HCT116 (cell line): ENCODE measurements around the gene USP12. TPM values are rescaled to one million over a fixed set of nuclear protein-coding genes. Genes with fewer than 3 reads are reported as not detected.
A peak's percentile ranks its signal among the peaks of the same experiment; 100 is the strongest.

ENCODE experiments used
- ATAC-seq: fragments of 200-7000 bp; cut with Tn5 transposase; 2 replicates; pipeline ENCODE4 v1.9.1; 2020; ENCODE audit warnings: mild to moderate bottlenecking, moderate library complexity
- BruUV-seq: library from RNA; stranded (reverse); fragments of 400-500 nt; replicated peaks from 2 replicates; lab custom pipeline; 2021; lab: Mats Ljungman, UMichigan
- CTCF ChIA-PET: fragments of 300-600 bp; sonication (Branson Sonifier 250); formaldehyde crosslinking; loops from one replicate; lab custom pipeline; 2021; ENCODE audit warnings: antibody characterized with exemption; lab: Charles Lee
- POLR2A ChIA-PET: fragments of 300-600, 350-600 bp; sonication (Branson Sonifier 250); formaldehyde crosslinking; loops from one replicate; lab custom pipeline; 2021; ENCODE audit warnings: antibody characterized with exemption; lab: Charles Lee
- RAD21 ChIA-PET, 2 experiments: fragments of 300-600 bp; sonication (Branson Sonifier 250); formaldehyde crosslinking; loops; one replicate each; lab custom pipeline; 2023; ENCODE audit warnings: low total read pairs in 2 of 2; ENCODE audit not compliant: uncharacterized antibody in 2 of 2, unreplicated experiment in 2 of 2, low non-redundant PET in 1 of 2; lab: Charles Lee
- DNase-seq: peaks from one replicate; pipeline ENCODE4 v3.0.0-alpha.2; 2010; ENCODE audit warnings: low read depth, low spot score
- H2AFZ ChIP-seq: fragments of 200-600 bp; shearing (Covaris generic), sonication (generic); 2 replicates; pipeline ENCODE4 v1.6.1; 2017; ENCODE audit warnings: low read depth, mixed run types, mixed read lengths, antibody characterized with exemption, low read length; ENCODE audit not compliant: poor library complexity, severe bottlenecking
- H3K27ac ChIP-seq: 2 replicates; pipeline ENCODE4 v1.5.1; 2012; ENCODE audit warnings: low read depth, low read length
- H3K27me3 ChIP-seq: fragments of 200-600 bp; sonication (generic); 2 replicates; pipeline ENCODE4 v1.6.1; 2016; ENCODE audit warnings: mixed run types, low read length, mixed read lengths; ENCODE audit not compliant: insufficient read depth
- H3K36me3 ChIP-seq, 2 experiments: fragments of 200-500 bp in 1 of 2; fragments of 200-600 bp in 1 of 2; sonication (Bioruptor generic) in 1 of 2; sonication (generic) in 1 of 2; 2 replicates each; pipeline versions ENCODE4 v1.5.1 to v1.6.1; 2014 to 2016; ENCODE audit warnings: low read length in 2 of 2, inconsistent platforms in 1 of 2, mixed read lengths in 1 of 2, mixed run types in 1 of 2; ENCODE audit not compliant: insufficient read depth in 2 of 2, control insufficient read depth in 1 of 2
- H3K4me1 ChIP-seq, 2 experiments: fragments of 200-600 bp in 1 of 2; sonication (generic) in 1 of 2; 2 replicates each; pipeline versions ENCODE4 v1.5.1 to v1.6.1; 2012 to 2017; ENCODE audit warnings: low read length in 2 of 2, inconsistent platforms in 1 of 2, mild to moderate bottlenecking in 1 of 2, mixed read lengths in 1 of 2, mixed run types in 1 of 2, moderate library complexity in 1 of 2; ENCODE audit not compliant: insufficient read depth in 2 of 2, control insufficient read depth in 1 of 2
- H3K4me2 ChIP-seq: fragments of 200-600 bp; sonication (generic); 2 replicates; pipeline ENCODE4 v1.6.1; 2017; ENCODE audit warnings: mixed run types, low read length, mixed read lengths
- H3K4me3 ChIP-seq, 2 experiments: fragments of 200-600 bp in 1 of 2; sonication (generic) in 1 of 2; replicated peaks in 1 of 2; 2 replicates each; pipeline ENCODE4 v1.5.1; 2011 to 2016; ENCODE audit warnings: low read length in 2 of 2, control low read depth in 1 of 2, low read depth in 1 of 2, mild to moderate bottlenecking in 1 of 2, mixed read lengths in 1 of 2, mixed run types in 1 of 2
- H3K79me2 ChIP-seq: fragments of 200-600 bp; sonication (generic); 2 replicates; pipeline ENCODE4 v1.6.1; 2017; ENCODE audit warnings: mild to moderate bottlenecking, mixed run types, low read length, moderate library complexity, mixed read lengths; ENCODE audit not compliant: insufficient read depth
- H3K9ac ChIP-seq: fragments of 200-600 bp; sonication (generic); 2 replicates; pipeline ENCODE4 v1.6.1; 2016; ENCODE audit warnings: low read length, mixed read lengths
- H3K9me2 ChIP-seq: fragments of 200-600 bp; sonication (generic), shearing (Covaris generic); 2 replicates; pipeline ENCODE4 v1.6.1; 2017; ENCODE audit warnings: mixed run types, mild to moderate bottlenecking, moderate library complexity; ENCODE audit not compliant: insufficient read depth
- H3K9me3 ChIP-seq, 2 experiments: fragments of 200-500 bp in 1 of 2; fragments of 200-600 bp in 1 of 2; sonication (Bioruptor generic) in 1 of 2; sonication (generic) in 1 of 2; 2 replicates each; pipeline ENCODE4 v1.6.1; 2014 to 2017; ENCODE audit warnings: low read length in 2 of 2, mixed read lengths in 2 of 2, inconsistent platforms in 1 of 2, low read depth in 1 of 2, mild to moderate bottlenecking in 1 of 2, mixed run types in 1 of 2, moderate library complexity in 1 of 2; ENCODE audit not compliant: control insufficient read depth in 1 of 2, insufficient read depth in 1 of 2
- H4K20me1 ChIP-seq: fragments of 200-600 bp; sonication (generic), shearing (Covaris generic); 2 replicates; pipeline ENCODE4 v1.6.1; 2017; ENCODE audit warnings: mixed run types, mild to moderate bottlenecking, moderate library complexity; ENCODE audit not compliant: insufficient read depth
- CBX3 ChIP-seq: IDR thresholded peaks from 2 replicates; pipeline ENCODE4 v1.6.1; 2012; ENCODE audit warnings: low read depth
- EGR1 ChIP-seq: IDR thresholded peaks from 2 replicates; pipeline ENCODE4 v1.6.1; 2012; ENCODE audit warnings: low read depth
- ELF1 ChIP-seq: IDR thresholded peaks from 2 replicates; pipeline ENCODE4 v1.6.1; 2012; ENCODE audit warnings: low read depth, borderline replicate concordance
- JUND ChIP-seq: IDR thresholded peaks from 2 replicates; pipeline ENCODE4 v1.6.1; 2012
- MAX ChIP-seq: IDR thresholded peaks from 2 replicates; pipeline ENCODE4 v1.6.1; 2012
- RAD21 ChIP-seq: IDR thresholded peaks from 2 replicates; pipeline ENCODE4 v1.6.1; 2012; ENCODE audit warnings: low read depth, mild to moderate bottlenecking
- REST ChIP-seq: IDR thresholded peaks from 2 replicates; pipeline ENCODE4 v1.6.1; 2012; ENCODE audit warnings: low read depth
- ZBTB33 ChIP-seq: IDR thresholded peaks from 2 replicates; pipeline ENCODE4 v1.6.1; 2011; ENCODE audit warnings: mild to moderate bottlenecking, low read length, moderate library complexity; ENCODE audit not compliant: insufficient replicate concordance; ENCODE audit errors: extremely low read depth
- ZNF274 ChIP-seq: fragments of 200-500 bp; sonication (Bioruptor generic); IDR thresholded peaks from 2 replicates; pipeline ENCODE4 v1.6.1; 2014; ENCODE audit warnings: mild to moderate bottlenecking, low read depth, low read length, inconsistent platforms
- intact Hi-C: fragments of 100-400 bp; cut with micrococcal nuclease; formaldehyde crosslinking; loops from 2 replicates; pipeline ENCODE4 v1.10.0; 2022
- total RNA-seq: library from RNA; stranded (reverse); gene quantifications from one replicate; pipeline ENCODE4 v1.2.1, GENCODE V29; 2021; ENCODE audit not compliant: unreplicated experiment
- TF ChIP-seq, protein P1 (sequence below): IDR thresholded peaks from 2 replicates; pipeline ENCODE4 v1.6.1; 2012

The USP12 gene
- total RNA-seq, 1 experiment from 2014 or later, result 28.3 TPM

DNA sequence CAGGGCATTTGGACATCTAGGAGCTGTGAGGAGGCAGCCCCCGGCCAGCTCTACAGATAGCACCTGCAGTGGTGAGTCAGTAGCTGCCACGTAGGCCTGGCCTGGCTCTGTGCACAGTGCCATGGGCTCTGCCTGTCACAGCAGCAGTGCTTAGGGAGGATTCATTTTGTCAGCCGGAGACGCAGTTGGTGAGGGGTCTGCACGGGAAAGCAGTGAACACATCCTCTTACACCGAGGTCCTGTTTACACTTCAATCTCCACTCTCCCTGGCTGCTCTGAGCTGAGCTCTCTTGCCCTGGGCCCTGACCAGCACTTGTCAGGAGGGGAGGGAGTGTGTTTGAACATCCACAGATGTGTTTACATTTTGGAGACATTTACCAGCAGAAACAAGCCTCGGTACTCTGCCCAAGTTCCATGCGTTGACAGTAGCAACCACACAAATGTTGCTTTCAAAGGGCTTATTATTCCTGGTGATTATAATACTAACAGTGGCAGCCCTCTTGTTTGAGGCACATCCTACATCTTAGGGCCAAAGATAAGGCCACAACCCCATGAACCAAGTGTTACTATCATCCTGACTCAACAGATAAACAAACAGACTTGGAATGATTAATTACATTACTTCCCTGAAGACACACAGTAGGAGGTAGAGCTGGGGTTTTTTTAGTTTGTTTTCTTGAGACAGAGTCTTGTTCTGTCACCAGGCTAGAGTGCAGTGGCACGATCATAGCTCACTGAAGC lies 148.9 kb downstream of the USP12 start:
- TF ChIP-seq EGR1 (no peak), MAX (no peak), ZBTB33 (no peak), ZNF274 (no peak), CBX3 (no peak), REST (no peak), ELF1 (no peak), JUND (no peak), RAD21 (no peak)
- TF ChIP-seq, protein P1, sequence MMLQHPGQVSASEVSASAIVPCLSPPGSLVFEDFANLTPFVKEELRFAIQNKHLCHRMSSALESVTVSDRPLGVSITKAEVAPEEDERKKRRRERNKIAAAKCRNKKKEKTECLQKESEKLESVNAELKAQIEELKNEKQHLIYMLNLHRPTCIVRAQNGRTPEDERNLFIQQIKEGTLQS, result no peak
- H3K9me3 ChIP-seq, result no peaks in the 10 kb centered on the region
- H4K20me1 ChIP-seq, result no peaks in the 10 kb centered on the region
- no peaks in the 10 kb centered on the region for H3K79me2 ChIP-seq
- no peak overlapping the region for H3K9ac ChIP-seq
- DNase-seq (no peak), ATAC-seq (peak; percentile 40; the same call in 1 of the 2 replicates)
- H3K27me3 ChIP-seq, result no peaks in the 10 kb centered on the region
- H3K4me2 ChIP-seq, result no peak overlapping the region
- H3K9me2 ChIP-seq, result no peaks in the 10 kb centered on the region
- no peak overlapping the region for H3K27ac ChIP-seq
- ChIA-PET POLR2A (interaction anchor here (1.0 to 1.3 kb wide), 2 partner anchors 9 to 18 kb away, joined by 3 read pairs; no protein-coding TSS in a partner anchor), RAD21 (no interaction called here), CTCF (no interaction called here)
- no peaks in the 10 kb centered on the region for H3K36me3 ChIP-seq
- no peak overlapping the region for H3K4me3 ChIP-seq
- BruUV-seq, result no TSS peak
- H2AFZ ChIP-seq, result no peak overlapping the region
- intact Hi-C loops, result no loop called here
- peaks cover 0 to 8% of the 10 kb centered on the region in 2 experiments; a peak in 1 of 4 replicates for H3K4me1 ChIP-seq
